ENCODE data around the gene MYO1H.
"Not testable (repeated sequence)": the region's sequence is repeated elsewhere in the genome, so short reads cannot be mapped to it uniquely, and the experiment has no call there.

MYO1H gene

GRCh38 chr12:109422251-109422650 lies 74.6 kb downstream of the MYO1H start:
- no peak for DNase-seq

GRCh38 chr12:109423392-109423791 lies 75.7 kb downstream of the MYO1H start:
- DNase-seq, result no peak

GRCh38 chr12:109428037-109428629 lies 80.4 kb downstream of the MYO1H start:
- DNase-seq, result peak; percentile 86

GRCh38 chr12:109428804-109429203 lies 81.1 kb downstream of the MYO1H start:
- DNase-seq, result not testable (repeated sequence)

- no peak for DNase-seq
These were observed 82.5 kb downstream of the MYO1H start for GRCh38 chr12:109430244-109430643.

GRCh38 chr12:109432431-109432830 lies 84.7 kb downstream of the MYO1H start:
- no peak for DNase-seq

- DNase-seq, result peak; percentile 67
These were observed 85.2 kb downstream of the MYO1H start for GRCh38 chr12:109432842-109433304.

- DNase-seq, result no peak
These were observed 85.9 kb downstream of the MYO1H start for GRCh38 chr12:109433618-109434017.

GRCh38 chr12:109434582-109434981 lies 86.9 kb downstream of the MYO1H start:
- no peak for DNase-seq

- DNase-seq, result no peak
These were observed 87.9 kb downstream of the MYO1H start for GRCh38 chr12:109435428-109436187.

GRCh38 chr12:109436188-109436560 lies 88.5 kb downstream of the MYO1H start:
- DNase-seq, result no peak

- DNase-seq, result no peak
These were observed 91.5 kb downstream of the MYO1H start for GRCh38 chr12:109439181-109439580.

GRCh38 chr12:109439951-109440350 lies 92.3 kb downstream of the MYO1H start:
- DNase-seq, result not testable (repeated sequence)

GRCh38 chr12:109440851-109441490 lies 93.3 kb downstream of the MYO1H start:
- no peak for DNase-seq

- no peak for DNase-seq
These were observed 96.1 kb downstream of the MYO1H start for GRCh38 chr12:109443794-109444193.

- DNase-seq, result no peak
These were observed 96.6 kb downstream of the MYO1H start for GRCh38 chr12:109444259-109444658.

GRCh38 chr12:109445191-109445609 lies 97.5 kb downstream of the MYO1H start:
- no peak for DNase-seq

GRCh38 chr12:109446869-109447268 lies 99.2 kb downstream of the MYO1H start:
- DNase-seq, result no peak

- no peak for DNase-seq
These were observed 99.8 kb downstream of the MYO1H start for GRCh38 chr12:109447482-109447881.

- no peak for DNase-seq
These were observed 100.6 kb downstream of the MYO1H start for GRCh38 chr12:109448272-109448671.

GRCh38 chr12:109448707-109449390 lies 101.1 kb downstream of the MYO1H start:
- no peak for DNase-seq

- no peak for DNase-seq
These were observed 102.3 kb downstream of the MYO1H start for GRCh38 chr12:109449845-109450532.

GRCh38 chr12:109450980-109451379 lies 103.3 kb downstream of the MYO1H start:
- DNase-seq, result no peak
